Activated T-helper 1 cell treated with anti-CD3 and anti-CD28 coated beads, Interleukin-12 subunit alpha, Interleukin-12 subunit beta, Interleukin-2, Interleukin-4 antibody, amounts not matched to agents 30 ng/mL and 10 ng/mL and 1 ng/mL, durations not matched to agents 14 hours and 24 hours and 36 hours (primary cell): ENCODE measurements around the gene CCNI. TPM values are rescaled to one million over a fixed set of nuclear protein-coding genes. Genes with fewer than 3 reads are reported as not detected.
"Not testable (repeated sequence)": the region's sequence is repeated elsewhere in the genome, so short reads cannot be mapped to it uniquely, and the experiment has no call there.

ENCODE experiments used
- DNase-seq: peaks from one replicate; pipeline ENCODE4 v3.0.0; 2021; ENCODE audit warnings: low spot score
- H3K27ac Mint-ChIP-seq: one replicate; pipeline ENCODE4 v1.8.0; 2021; ENCODE audit warnings: mild to moderate bottlenecking, mixed read lengths
- H3K27me3 Mint-ChIP-seq: one replicate; pipeline ENCODE4 v1.8.0; 2022; ENCODE audit warnings: mild to moderate bottlenecking, moderate library complexity, mixed read lengths; ENCODE audit not compliant: insufficient read depth
- H3K36me3 Mint-ChIP-seq: one replicate; pipeline ENCODE4 v1.8.0; 2021; ENCODE audit warnings: low read depth, mixed read lengths
- H3K4me1 Mint-ChIP-seq: one replicate; pipeline ENCODE4 v1.8.0; 2021; ENCODE audit warnings: low read depth, mixed read lengths
- H3K4me3 Mint-ChIP-seq: one replicate; pipeline ENCODE4 v1.8.0; 2021; ENCODE audit warnings: mild to moderate bottlenecking, moderate library complexity, mixed read lengths
- H3K9me3 Mint-ChIP-seq: one replicate; pipeline ENCODE4 v1.8.0; 2021; ENCODE audit warnings: mixed read lengths
- intact Hi-C: fragments of 100-400 bp; cut with micrococcal nuclease; formaldehyde crosslinking; loops from one replicate; pipeline ENCODE4 v1.15.1; 2024
- total RNA-seq: library from RNA; stranded (reverse); gene quantifications from 2 replicates; pipeline ENCODE4 v1.2.3, GENCODE V29; 2022

The CCNI gene
- total RNA-seq, 1 donor from 2014 or later, result 236 TPM

DNA sequence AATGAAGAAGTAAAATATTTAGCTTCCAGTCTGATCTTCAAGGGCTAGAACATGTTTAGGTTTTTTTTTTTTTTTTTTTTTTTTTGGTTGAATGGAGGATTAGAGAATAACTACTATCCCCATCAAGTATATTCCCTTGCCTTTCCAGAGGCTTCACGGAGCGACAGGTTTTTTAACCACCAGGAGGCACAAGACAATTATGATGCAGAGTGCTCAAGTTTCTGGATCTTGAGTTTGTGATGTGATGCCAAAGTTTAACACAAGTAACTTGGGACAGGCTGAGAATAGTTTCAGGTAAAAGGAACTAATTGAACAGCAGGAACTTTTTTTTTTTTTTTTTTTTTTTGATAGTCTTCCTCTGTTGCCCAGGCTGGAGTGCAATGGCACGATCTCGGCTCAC lies 30.3 kb downstream of the CCNI start:
- H3K27ac Mint-ChIP-seq, result no peak overlapping the region
- no peak for DNase-seq
- no peaks in the 10 kb centered on the region for H3K4me1 Mint-ChIP-seq
- H3K27me3 Mint-ChIP-seq, result no peaks in the 10 kb centered on the region
- no peaks in the 10 kb centered on the region for H3K9me3 Mint-ChIP-seq
- peaks cover 32% of the 10 kb centered on the region for H3K36me3 Mint-ChIP-seq
- intact Hi-C loops, result loop anchor here (2.0 to 10.0 kb wide), 3 partner anchors 15 to 615 kb away; no protein-coding TSS in a partner anchor
- H3K4me3 Mint-ChIP-seq, result no peak overlapping the region

DNA sequence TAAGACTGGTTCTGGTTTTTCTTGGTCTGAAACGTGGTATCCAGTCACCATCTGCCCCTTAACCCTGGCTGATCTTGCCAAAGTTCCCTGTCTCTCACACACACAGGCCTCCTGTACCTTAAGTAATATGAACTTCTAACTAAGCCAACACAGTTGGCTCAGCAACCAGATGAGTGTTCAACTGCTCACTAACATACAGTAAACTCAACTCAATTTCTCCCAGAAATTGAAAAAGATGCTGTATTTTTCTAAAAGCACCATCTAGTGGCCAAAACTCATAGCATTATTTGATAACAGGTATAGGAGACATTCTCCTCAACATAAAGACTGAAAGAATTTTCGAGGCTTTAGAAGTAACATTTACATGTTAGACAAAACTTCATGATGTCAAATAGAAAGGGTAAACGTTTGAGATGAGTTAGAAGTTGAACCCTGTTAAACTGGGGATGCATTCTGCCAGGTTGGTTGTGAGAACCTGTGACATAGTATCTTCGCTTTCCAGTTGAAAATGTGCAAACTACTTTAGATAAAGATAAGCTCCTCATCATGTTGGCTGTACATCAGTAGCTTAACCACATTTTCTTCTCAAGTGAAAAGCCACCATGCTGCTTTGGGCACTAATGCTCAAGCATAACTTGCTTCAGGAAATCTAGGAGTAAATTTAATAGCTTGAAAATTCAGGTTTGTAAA lies 31.2 kb downstream of the CCNI start:
- Mint-ChIP-seq H3K4me1 (no peaks in the 10 kb centered on the region), H3K36me3 (peaks cover 32% of the 10 kb centered on the region), H3K4me3 (no peak overlapping the region), H3K27ac (no peak overlapping the region), H3K27me3 (peaks cover under 1% of the 10 kb centered on the region), H3K9me3 (no peaks in the 10 kb centered on the region)
- no peak for DNase-seq
- intact Hi-C loops, result loop anchor here (1.0 to 10.0 kb wide), 6 partner anchors 14 to 614 kb away; partner anchors contain the start of gene SEPTIN11

DNA sequence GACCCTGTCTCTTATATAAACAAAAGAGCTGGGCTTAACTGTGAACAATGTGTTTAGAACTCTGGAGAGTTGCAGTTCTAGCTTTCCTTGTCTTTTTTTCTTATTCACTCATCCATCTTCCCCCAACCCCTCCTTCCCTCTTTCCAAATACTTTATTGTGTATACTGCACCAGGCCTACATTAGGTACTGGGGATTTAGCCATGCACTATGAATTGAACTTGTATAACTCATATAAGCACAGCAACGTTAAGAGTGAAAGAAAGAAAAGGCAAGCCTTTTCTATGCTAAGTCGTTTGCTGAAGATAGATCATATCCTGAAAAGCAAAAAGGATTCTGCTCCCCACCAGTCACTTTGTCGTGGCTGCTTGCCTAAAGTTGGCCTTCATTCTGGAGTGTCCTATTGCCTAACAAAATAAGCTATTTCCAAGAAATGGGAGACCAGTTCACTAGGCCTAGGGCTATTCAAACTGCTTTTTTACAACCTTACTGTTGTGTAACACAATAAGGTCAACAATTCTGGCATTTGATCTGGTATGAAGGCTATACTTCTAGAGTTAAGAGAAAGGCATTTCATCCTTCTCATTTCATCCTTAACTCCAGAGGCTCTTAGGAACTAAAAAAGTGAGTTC lies 32.2 kb downstream of the CCNI start:
- H3K9me3 Mint-ChIP-seq, result no peaks in the 10 kb centered on the region
- intact Hi-C loops, result loop anchor here (1.0 to 10.0 kb wide), 6 partner anchors 13 to 613 kb away; partner anchors contain the start of gene SEPTIN11
- peaks cover 7% of the 10 kb centered on the region for H3K27me3 Mint-ChIP-seq
- no peak for DNase-seq
- no peaks in the 10 kb centered on the region for H3K4me1 Mint-ChIP-seq
- H3K4me3 Mint-ChIP-seq, result no peak overlapping the region
- no peak overlapping the region for H3K27ac Mint-ChIP-seq
- H3K36me3 Mint-ChIP-seq, result peaks cover 36% of the 10 kb centered on the region

DNA sequence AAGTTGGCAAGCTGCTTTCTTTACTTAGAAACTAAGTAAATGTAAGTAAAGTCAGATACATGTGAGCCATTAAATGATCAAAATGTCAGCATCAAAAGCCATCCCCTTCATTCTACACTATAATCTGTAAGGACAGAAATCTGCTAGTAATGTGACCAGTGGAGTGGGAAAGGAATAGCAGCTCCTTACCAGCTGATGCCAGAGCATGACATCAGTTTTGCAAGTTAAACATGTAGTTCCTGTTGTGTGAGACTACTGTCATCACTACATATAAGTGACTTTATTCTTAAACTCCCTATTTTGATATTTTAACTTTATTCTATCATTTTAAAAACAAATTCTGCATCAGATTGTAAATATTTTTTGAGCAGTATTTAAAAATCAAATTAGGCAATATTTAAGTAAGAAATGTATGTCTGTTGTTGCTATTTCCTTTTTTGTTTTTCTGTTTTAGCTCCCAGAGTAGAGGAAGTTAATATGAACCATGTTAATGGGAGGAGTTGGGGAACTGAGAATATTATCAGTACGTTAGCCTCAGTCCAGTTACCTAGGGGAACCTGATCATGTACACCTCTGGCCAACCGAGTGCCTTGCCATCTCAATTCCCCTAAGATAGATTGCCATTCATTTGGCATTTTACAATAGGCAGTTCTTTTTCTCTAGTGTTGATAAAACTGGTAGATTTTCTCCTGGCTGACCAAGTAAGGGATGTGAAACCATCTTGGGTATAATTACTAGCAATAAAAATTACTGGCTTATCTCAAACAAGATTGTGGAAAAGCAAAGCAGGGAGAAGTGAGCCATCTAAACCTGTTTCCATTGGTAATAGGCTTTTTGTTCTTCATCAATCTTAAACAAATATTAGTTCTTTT lies 34.7 kb downstream of the CCNI start:
- H3K27me3 Mint-ChIP-seq, result peaks cover 8% of the 10 kb centered on the region
- H3K27ac Mint-ChIP-seq, result no peak overlapping the region
- H3K9me3 Mint-ChIP-seq, result no peaks in the 10 kb centered on the region
- intact Hi-C loops, result loop anchor here (10.0 kb wide), 1 partner anchor 286 kb away; no protein-coding TSS in a partner anchor
- H3K4me3 Mint-ChIP-seq, result no peak overlapping the region
- no peak for DNase-seq
- no peaks in the 10 kb centered on the region for H3K4me1 Mint-ChIP-seq
- H3K36me3 Mint-ChIP-seq, result peaks cover 25% of the 10 kb centered on the region

DNA sequence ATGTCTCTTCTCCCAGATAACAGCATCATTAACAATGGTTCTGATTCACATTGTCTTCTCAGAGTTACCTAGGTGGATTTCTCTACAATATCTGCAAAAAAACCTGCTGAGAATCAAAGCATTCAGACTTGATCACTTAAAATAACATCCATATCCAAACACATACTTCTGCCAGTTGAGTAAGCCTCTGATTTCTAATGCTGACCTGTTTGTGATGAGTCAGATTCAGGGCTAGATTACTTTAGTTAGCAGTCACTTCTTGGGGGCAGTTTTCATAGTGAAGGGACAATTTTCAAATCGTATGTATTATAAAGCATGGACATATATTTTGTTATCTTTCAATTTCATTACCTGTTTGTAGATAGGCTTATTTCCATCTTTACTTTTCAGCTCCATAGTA lies 35.5 kb downstream of the CCNI start:
- H3K4me3 Mint-ChIP-seq, result no peak overlapping the region
- H3K4me1 Mint-ChIP-seq, result no peaks in the 10 kb centered on the region
- no peaks in the 10 kb centered on the region for H3K9me3 Mint-ChIP-seq
- H3K27me3 Mint-ChIP-seq, result peaks cover 8% of the 10 kb centered on the region
- peaks cover 26% of the 10 kb centered on the region for H3K36me3 Mint-ChIP-seq
- DNase-seq, result no peak
- intact Hi-C loops, result loop anchor here (10.0 kb wide), 1 partner anchor 285 kb away; no protein-coding TSS in a partner anchor
- H3K27ac Mint-ChIP-seq, result no peak overlapping the region

DNA sequence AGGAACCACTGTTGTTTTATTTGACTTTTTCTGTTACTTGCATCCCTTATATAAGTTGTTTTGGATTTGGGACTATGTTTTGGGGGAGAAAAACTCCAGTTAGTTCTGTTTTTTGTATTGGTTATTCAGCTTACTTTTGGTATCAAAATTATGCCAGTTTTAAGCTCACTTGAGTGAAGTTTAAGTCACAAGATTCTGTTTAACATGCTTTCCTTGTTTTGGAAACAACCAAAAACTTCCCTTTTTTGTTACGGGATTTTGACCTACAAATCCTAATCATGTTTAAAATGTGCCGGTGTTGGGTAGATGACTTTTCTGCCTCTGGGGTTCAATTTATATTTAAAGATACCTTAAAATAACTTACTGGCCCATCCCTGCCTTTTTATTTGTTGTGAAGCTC lies 36.0 kb downstream of the CCNI start:
- Mint-ChIP-seq H3K27ac (no peak overlapping the region), H3K27me3 (peaks cover 8% of the 10 kb centered on the region), H3K4me3 (no peak overlapping the region), H3K4me1 (no peaks in the 10 kb centered on the region), H3K9me3 (no peaks in the 10 kb centered on the region), H3K36me3 (peaks cover 27% of the 10 kb centered on the region)
- DNase-seq, result no peak
- intact Hi-C loops, result loop anchor here (10.0 kb wide), 2 partner anchors 285 to 355 kb away; no protein-coding TSS in a partner anchor

DNA sequence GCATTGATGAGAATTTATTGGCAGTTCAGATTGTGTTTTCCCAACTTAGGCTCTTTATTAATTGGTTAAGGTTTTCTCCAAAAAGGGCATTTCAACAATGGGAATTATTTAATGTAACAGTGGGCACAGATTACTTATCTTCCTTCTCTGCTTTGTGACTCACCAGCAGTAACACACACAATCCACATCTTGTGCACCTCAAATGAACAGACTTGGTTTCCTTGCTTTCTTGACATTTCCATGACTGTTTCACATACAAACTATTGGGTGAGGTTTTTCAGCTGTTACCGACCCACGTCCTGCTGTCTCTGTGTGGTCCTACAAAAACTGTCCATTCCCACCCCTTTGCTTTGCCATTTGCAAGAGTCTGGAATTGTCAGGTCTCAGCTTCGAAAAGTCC lies 38.1 kb downstream of the CCNI start:
- no peak overlapping the region for H3K27ac Mint-ChIP-seq
- peaks cover 28% of the 10 kb centered on the region for H3K36me3 Mint-ChIP-seq
- H3K27me3 Mint-ChIP-seq, result peaks cover 10% of the 10 kb centered on the region
- H3K4me1 Mint-ChIP-seq, result no peaks in the 10 kb centered on the region
- intact Hi-C loops, result loop anchor here (10.0 kb wide), 1 partner anchor 353 kb away; no protein-coding TSS in a partner anchor
- no peak for DNase-seq
- no peak overlapping the region for H3K4me3 Mint-ChIP-seq
- no peaks in the 10 kb centered on the region for H3K9me3 Mint-ChIP-seq

DNA sequence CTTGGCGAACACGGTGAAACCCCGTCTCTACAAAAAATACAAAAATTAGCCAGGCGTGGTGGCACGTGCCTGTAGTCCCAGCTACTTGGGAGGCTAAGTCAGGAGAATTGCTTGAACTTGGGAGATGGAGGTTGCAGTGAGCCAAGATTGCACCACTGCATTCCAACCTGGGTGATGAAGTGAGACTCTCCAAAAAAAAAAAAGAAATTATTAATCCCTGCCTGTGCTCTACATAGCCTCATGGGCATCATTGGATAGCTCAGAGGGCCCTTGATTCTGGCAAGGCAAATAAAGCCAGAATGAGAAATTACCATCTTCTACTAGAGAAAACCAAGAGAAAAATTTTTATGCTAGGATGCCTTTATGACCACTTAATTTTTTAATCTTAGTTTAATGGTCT lies 38.6 kb downstream of the CCNI start:
- H3K36me3 Mint-ChIP-seq, result peaks cover 28% of the 10 kb centered on the region
- not testable (repeated sequence) for H3K27ac Mint-ChIP-seq, H3K9me3 Mint-ChIP-seq, H3K27me3 Mint-ChIP-seq, H3K4me3 Mint-ChIP-seq, DNase-seq, H3K4me1 Mint-ChIP-seq
- intact Hi-C loops, result loop anchor here (10.0 kb wide), 1 partner anchor 352 kb away; no protein-coding TSS in a partner anchor

DNA sequence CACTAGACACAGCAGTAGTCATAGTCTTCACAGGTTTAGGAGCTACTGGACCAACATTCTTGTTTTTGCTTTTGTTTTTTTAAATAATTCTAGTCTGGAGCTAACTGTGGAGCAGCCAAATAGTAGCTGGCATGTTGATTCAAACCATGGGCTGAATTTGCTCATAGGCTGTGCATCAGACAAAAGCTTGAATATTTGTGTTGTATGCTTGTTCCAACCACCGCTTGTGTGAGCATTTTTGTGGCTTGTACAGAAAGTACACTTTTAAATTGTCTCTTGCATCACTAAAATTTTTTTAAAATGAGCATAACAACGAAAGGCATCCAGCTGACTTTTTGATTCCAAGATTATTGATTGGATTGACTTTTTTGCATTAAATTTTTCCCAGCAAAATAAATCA lies 39.6 kb downstream of the CCNI start:
- intact Hi-C loops, result loop anchor here (10.0 kb wide), 1 partner anchor 351 kb away; no protein-coding TSS in a partner anchor
- H3K4me3 Mint-ChIP-seq, result no peak overlapping the region

DNA sequence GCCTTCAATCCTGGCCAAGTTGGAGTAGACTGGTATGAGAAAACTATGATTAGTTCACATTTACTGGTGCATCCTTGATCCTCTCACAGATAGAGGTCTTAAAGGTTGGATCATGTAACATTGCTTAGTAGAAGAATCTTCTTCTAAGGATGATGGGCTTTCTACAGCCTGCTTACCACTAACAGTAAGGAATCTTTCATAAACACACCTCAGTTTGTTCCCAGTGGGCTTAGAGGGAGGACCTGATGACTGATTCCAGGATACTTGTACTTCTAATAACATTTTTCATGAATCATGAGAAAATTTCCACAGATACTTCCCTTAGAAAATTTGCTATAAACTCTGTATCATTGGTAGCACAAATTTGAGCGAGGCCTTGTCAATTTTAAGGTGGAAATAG lies 40.6 kb downstream of the CCNI start:
- Mint-ChIP-seq H3K4me3 (no peak overlapping the region), H3K36me3 (peaks cover 34% of the 10 kb centered on the region), H3K4me1 (peaks cover 15% of the 10 kb centered on the region), H3K27me3 (peaks cover 10% of the 10 kb centered on the region), H3K9me3 (no peaks in the 10 kb centered on the region), H3K27ac (no peak overlapping the region)
- intact Hi-C loops, result loop anchor here (10.0 kb wide), 1 partner anchor 350 kb away; no protein-coding TSS in a partner anchor
- DNase-seq, result no peak

More for the DNA sequence above, 39.6 kb downstream of the CCNI start:
- peaks cover 10% of the 10 kb centered on the region for H3K27me3 Mint-ChIP-seq
- peaks cover 13% of the 10 kb centered on the region for H3K4me1 Mint-ChIP-seq
- no peak for DNase-seq
- H3K36me3 Mint-ChIP-seq, result peaks cover 36% of the 10 kb centered on the region
- H3K27ac Mint-ChIP-seq, result no peak overlapping the region
- no peaks in the 10 kb centered on the region for H3K9me3 Mint-ChIP-seq

DNA sequence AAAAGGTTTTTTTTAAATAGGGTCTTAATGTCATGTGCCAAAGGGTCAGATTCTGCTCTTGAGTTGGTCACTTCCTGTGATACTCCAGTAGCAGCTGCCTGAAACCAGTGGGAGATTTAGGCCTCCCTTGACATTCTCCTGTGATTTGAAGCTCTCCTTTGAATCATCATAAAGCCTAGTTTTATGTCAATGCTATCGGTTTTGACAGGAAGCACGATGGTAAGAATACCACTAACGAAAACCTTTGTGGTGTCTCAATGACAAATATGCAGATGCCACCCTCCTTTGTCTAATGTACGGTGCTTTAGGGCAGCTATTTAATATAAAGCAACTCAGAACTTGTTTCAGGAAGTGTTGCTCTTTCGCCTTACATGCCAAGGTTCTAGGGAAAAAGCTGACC lies 44.2 kb downstream of the CCNI start:
- intact Hi-C loops, result loop anchor here (1.0 to 10.0 kb wide), 4 partner anchors 13 to 548 kb away; no protein-coding TSS in a partner anchor
- H3K9me3 Mint-ChIP-seq, result no peaks in the 10 kb centered on the region
- H3K4me1 Mint-ChIP-seq, result peaks cover 38% of the 10 kb centered on the region
- peaks cover 3% of the 10 kb centered on the region for H3K27me3 Mint-ChIP-seq
- peaks cover 21% of the 10 kb centered on the region for H3K36me3 Mint-ChIP-seq
- peak; percentile 21 for DNase-seq
- H3K4me3 Mint-ChIP-seq, result no peak overlapping the region
- no peak overlapping the region for H3K27ac Mint-ChIP-seq

DNA sequence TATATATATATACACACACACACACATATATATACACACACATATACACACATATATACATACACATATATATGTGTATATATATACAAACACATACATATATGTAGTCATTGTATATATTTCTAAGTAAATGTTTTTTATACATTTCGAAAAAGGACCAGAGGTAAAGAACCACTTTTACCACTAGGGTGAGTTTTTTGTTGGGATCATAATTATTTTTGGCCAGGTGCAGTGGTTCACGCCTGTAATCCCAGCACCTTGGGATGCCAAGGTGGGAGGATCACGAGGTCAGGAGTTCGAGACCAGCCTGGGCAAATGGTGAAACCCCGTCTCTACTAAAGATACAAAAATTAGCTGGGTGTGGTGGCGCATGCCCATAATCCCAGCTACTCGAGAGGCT lies 46.0 kb downstream of the CCNI start:
- intact Hi-C loops, result loop anchor here (2.0 to 10.0 kb wide), 6 partner anchors 15 to 1628 kb away; partner anchors contain the start of gene MRPL1
- H3K27ac Mint-ChIP-seq, H3K27me3 Mint-ChIP-seq, H3K4me3 Mint-ChIP-seq, DNase-seq, H3K9me3 Mint-ChIP-seq: not testable (repeated sequence)
- Mint-ChIP-seq H3K4me1 (peaks cover 51% of the 10 kb centered on the region), H3K36me3 (peaks cover 24% of the 10 kb centered on the region)
